ENCODE results near the gene ITGA4. TPM values are rescaled to one million over a fixed set of nuclear protein-coding genes. Genes with fewer than 3 reads are reported as not detected.

The ITGA4 gene
- total RNA-seq, 2 donors from 2014 or later = 4.1 to 6.7 TPM

DNA sequence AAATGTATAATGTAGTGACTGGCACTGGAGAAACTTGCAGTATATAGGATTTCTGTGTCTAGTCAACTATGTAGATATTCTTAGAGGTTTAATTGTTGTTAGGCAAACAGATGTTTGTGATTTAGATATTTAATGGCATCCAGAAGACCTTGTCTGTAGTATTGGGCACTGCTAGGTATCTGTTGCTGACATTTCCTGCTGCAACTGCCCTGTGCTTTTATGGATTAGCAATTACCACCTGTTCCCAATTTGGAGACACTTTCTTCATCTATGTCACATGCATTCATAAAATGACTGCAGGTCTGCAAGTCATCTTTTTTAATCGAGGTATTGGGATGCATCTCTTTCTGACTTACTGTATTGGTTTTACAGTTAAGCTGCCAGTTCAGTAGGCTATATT lies 71.3 kb downstream of the ITGA4 start:
- Histone ChIP-seq H3K9ac (ENCODE audit: low read depth in 2 of 2, low read length in 2 of 2) (no peak overlapping the region), H3K4me1 (no peaks in the 10 kb centered on the region), H3K4me3 (no peak overlapping the region), H3K9me3 (no peaks in the 10 kb centered on the region), H3K27me3 (no peaks in the 10 kb centered on the region), H3K36me3 (no peaks in the 10 kb centered on the region), H3K27ac (no peak overlapping the region)
- no peak for TF ChIP-seq CTCF (IDR thresholded peaks at IDR 0.05)
- DNase-seq = no peak
- intact Hi-C loops (cut with DNase I) = no loop called here

GRCh38 chr2:181536730-181537129 lies 79.5 kb downstream of the ITGA4 start:
- no peaks in the 10 kb centered on the region for H3K36me3 ChIP-seq
- no peak overlapping the region for H3K9ac ChIP-seq (ENCODE audit: low read depth in 2 of 2, low read length in 2 of 2)
- H3K9me3 ChIP-seq = no peaks in the 10 kb centered on the region
- no peaks in the 10 kb centered on the region for H3K27me3 ChIP-seq
- no peak overlapping the region for H3K27ac ChIP-seq
- no peak for DNase-seq
- intact Hi-C loops (cut with DNase I) = no loop called here
- no peaks in the 10 kb centered on the region for H3K4me1 ChIP-seq
- TF ChIP-seq CTCF (IDR thresholded peaks at IDR 0.05) = no peak
- no peak overlapping the region for H3K4me3 ChIP-seq

DNA sequence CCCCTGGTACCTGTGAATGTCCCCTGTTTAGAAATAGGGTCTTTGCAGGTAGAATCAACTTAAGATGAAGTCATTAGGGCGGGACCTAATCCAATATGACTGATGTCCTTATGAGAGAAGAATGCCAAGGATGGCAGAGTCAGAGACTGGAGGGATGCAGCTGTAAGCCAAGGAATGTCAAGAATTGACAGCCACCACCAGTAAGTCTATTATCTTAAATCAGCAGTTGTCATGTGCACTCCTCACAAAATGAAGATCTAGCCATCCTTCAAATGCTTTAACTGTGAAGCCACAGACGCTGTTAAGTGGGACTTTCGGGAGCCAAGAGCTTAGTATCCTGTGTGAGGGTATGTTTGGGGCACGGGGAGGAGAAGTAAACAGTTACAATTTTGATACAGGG lies 83.2 kb downstream of the ITGA4 start:
- intact Hi-C loops (cut with DNase I) = no loop called here
- TF ChIP-seq CTCF (IDR thresholded peaks at IDR 0.05) = no peak

GRCh38 chr2:181542170-181542569 lies 85.0 kb downstream of the ITGA4 start:
- intact Hi-C loops (cut with DNase I) = no loop called here
- no peak for DNase-seq
- Histone ChIP-seq H3K9me3 (no peaks in the 10 kb centered on the region), H3K4me1 (no peaks in the 10 kb centered on the region), H3K9ac (ENCODE audit: low read depth in 2 of 2, low read length in 2 of 2) (no peak overlapping the region), H3K27me3 (no peaks in the 10 kb centered on the region), H3K27ac (no peak overlapping the region), H3K4me3 (no peak overlapping the region), H3K36me3 (no peaks in the 10 kb centered on the region)
- no peak for TF ChIP-seq CTCF (IDR thresholded peaks at IDR 0.05)

More for the DNA sequence above, 83.2 kb downstream of the ITGA4 start:
- no peak for DNase-seq
- Histone ChIP-seq H3K27me3 (no peaks in the 10 kb centered on the region), H3K9me3 (no peaks in the 10 kb centered on the region), H3K4me3 (no peak overlapping the region), H3K36me3 (no peaks in the 10 kb centered on the region), H3K4me1 (no peaks in the 10 kb centered on the region), H3K9ac (ENCODE audit: low read depth in 2 of 2, low read length in 2 of 2) (no peak overlapping the region), H3K27ac (no peak overlapping the region)

GRCh38 chr2:181546086-181546485 lies 88.9 kb downstream of the ITGA4 start:
- Histone ChIP-seq H3K27ac (no peak overlapping the region), H3K4me3 (no peak overlapping the region), H3K27me3 (no peaks in the 10 kb centered on the region), H3K4me1 (no peaks in the 10 kb centered on the region), H3K9ac (ENCODE audit: low read depth in 2 of 2, low read length in 2 of 2) (no peak overlapping the region), H3K9me3 (no peaks in the 10 kb centered on the region), H3K36me3 (no peaks in the 10 kb centered on the region)
- intact Hi-C loops (cut with DNase I) = no loop called here
- TF ChIP-seq CTCF (IDR thresholded peaks at IDR 0.05) = no peak
- DNase-seq = no peak

DNA sequence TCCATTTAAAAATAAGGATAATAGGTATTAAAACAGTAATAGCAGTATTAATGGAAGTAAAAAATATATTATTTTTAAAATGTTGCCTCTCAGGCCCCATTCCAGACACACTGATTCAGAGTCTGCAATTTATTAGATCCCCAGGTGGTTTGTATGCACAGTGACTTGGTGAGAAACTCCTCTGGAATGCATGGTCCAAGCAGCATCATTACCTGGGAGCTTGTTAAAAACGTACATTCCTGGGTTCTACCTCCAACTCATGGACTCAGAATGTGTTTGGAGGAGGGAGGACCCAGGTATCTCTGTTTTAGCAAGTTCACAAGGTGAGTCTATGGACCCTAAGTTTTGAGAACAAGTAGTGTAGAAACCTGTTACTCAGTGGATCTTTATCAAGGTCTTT lies 95.6 kb downstream of the ITGA4 start:
- Histone ChIP-seq H3K4me1 (no peaks in the 10 kb centered on the region), H3K9me3 (no peaks in the 10 kb centered on the region), H3K27ac (no peak overlapping the region), H3K27me3 (no peaks in the 10 kb centered on the region), H3K9ac (ENCODE audit: low read depth in 2 of 2, low read length in 2 of 2) (no peak overlapping the region), H3K4me3 (no peak overlapping the region), H3K36me3 (no peaks in the 10 kb centered on the region)
- no peak for DNase-seq
- intact Hi-C loops (cut with DNase I) = no loop called here
- TF ChIP-seq CTCF (IDR thresholded peaks at IDR 0.05) = no peak
